GM23338 (cell line): ENCODE data around the gene SCO1. TPM values are rescaled to one million over a fixed set of nuclear protein-coding genes. Genes with fewer than 3 reads are reported as not detected.

Source experiments
- ATAC-seq: fragments of 200-7000 bp; cut with Tn5 transposase; 3 replicates; pipeline ENCODE4 v1.9.1; 2020
- DNase-seq: peaks from one replicate; pipeline ENCODE4 v3.0.0-alpha.2; 2015; ENCODE audit warnings: low spot score
- H2AFZ ChIP-seq: fragments of 200-600 bp; sonication (generic); 2 replicates; pipeline ENCODE4 v1.8.0; 2016; ENCODE audit warnings: antibody characterized with exemption, mild to moderate bottlenecking, moderate library complexity
- H3F3A ChIP-seq: fragments of 200-600 bp; sonication (generic); replicated peaks from 2 replicates; pipeline ENCODE4 v1.8.0; 2017; ENCODE audit warnings: antibody characterized with exemption, mixed run types, low read depth
- H3K27ac ChIP-seq: fragments of 200-600 bp; sonication (generic); 2 replicates; pipeline ENCODE4 v1.6.1; 2016; ENCODE audit warnings: low read depth
- H3K27me3 ChIP-seq: fragments of 200-600 bp; sonication (generic); 2 replicates; pipeline ENCODE4 v1.8.0; 2016; ENCODE audit warnings: mild to moderate bottlenecking, mixed run types, moderate library complexity; ENCODE audit not compliant: insufficient read depth
- H3K36me3 ChIP-seq: fragments of 200-600 bp; sonication (generic); 2 replicates; pipeline ENCODE4 v1.8.0; 2016; ENCODE audit warnings: mild to moderate bottlenecking; ENCODE audit not compliant: insufficient read depth
- H3K4me1 ChIP-seq: fragments of 200-600 bp; sonication (generic); 2 replicates; pipeline ENCODE4 v1.8.0; 2016; ENCODE audit warnings: mild to moderate bottlenecking, moderate library complexity; ENCODE audit not compliant: insufficient read depth
- H3K4me2 ChIP-seq: fragments of 200-600 bp; sonication (generic); 2 replicates; pipeline ENCODE4 v1.7.1; 2017; ENCODE audit warnings: mixed run types
- H3K4me3 ChIP-seq: fragments of 200-600 bp; sonication (generic); 2 replicates; pipeline ENCODE4 v1.6.1; 2016; ENCODE audit warnings: mixed run types
- H3K79me2 ChIP-seq: fragments of 200-600 bp; sonication (generic); replicated peaks from 2 replicates; pipeline ENCODE4 v1.8.0; 2017; ENCODE audit warnings: mild to moderate bottlenecking; ENCODE audit not compliant: insufficient read depth
- H3K9me2 ChIP-seq: fragments of 200-600 bp; sonication (generic); 2 replicates; pipeline ENCODE4 v1.8.0; 2017; ENCODE audit not compliant: insufficient read depth
- H4K20me1 ChIP-seq: fragments of 200-600 bp; sonication (generic); replicated peaks from 2 replicates; pipeline ENCODE4 v1.8.0; 2017; ENCODE audit warnings: mild to moderate bottlenecking; ENCODE audit not compliant: insufficient read depth
- H3K27ac Mint-ChIP-seq: 2 replicates; pipeline ENCODE4 v1.8.0; 2020; ENCODE audit warnings: inconsistent platforms, mild to moderate bottlenecking, moderate library complexity, mixed read lengths
- H3K27me3 Mint-ChIP-seq: 3 replicates; pipeline ENCODE4 v1.8.0; 2022; ENCODE audit warnings: low read depth, mild to moderate bottlenecking, moderate library complexity, mixed read lengths, inconsistent platforms; ENCODE audit not compliant: insufficient read depth, poor library complexity
- H3K36me3 Mint-ChIP-seq: 3 replicates; pipeline ENCODE4 v1.8.0; 2021; ENCODE audit warnings: low read depth, mild to moderate bottlenecking, inconsistent platforms, moderate library complexity, mixed read lengths
- H3K4me1 Mint-ChIP-seq: 3 replicates; pipeline ENCODE4 v1.8.0; 2020; ENCODE audit warnings: mild to moderate bottlenecking, inconsistent platforms, mixed read lengths
- H3K4me3 Mint-ChIP-seq: 3 replicates; pipeline ENCODE4 v1.8.0; 2021; ENCODE audit warnings: moderate library complexity, mild to moderate bottlenecking, inconsistent platforms, mixed read lengths
- H3K9me3 Mint-ChIP-seq: 3 replicates; pipeline ENCODE4 v1.8.0; 2020; ENCODE audit warnings: moderate library complexity, mild to moderate bottlenecking, inconsistent platforms, mixed read lengths
- CREB1 ChIP-seq: fragments of 250-450 bp; sonication (Bioruptor Pico); IDR thresholded peaks from 2 replicates; pipeline ENCODE4 v1.5.0; 2020; ENCODE audit warnings: low read depth, mild to moderate bottlenecking, moderate library complexity
- EZH2 ChIP-seq: fragments of 200-600 bp; sonication (generic); IDR thresholded peaks from one replicate; pipeline ENCODE4 v1.8.0; 2017; ENCODE audit warnings: antibody characterized with exemption, mild to moderate bottlenecking, low read depth; ENCODE audit not compliant: unreplicated experiment
- EZH2phosphoT487 ChIP-seq: fragments of 200-600 bp; sonication (generic); IDR thresholded peaks from one replicate; pipeline ENCODE4 v1.8.1; 2018; ENCODE audit warnings: antibody characterized with exemption; ENCODE audit not compliant: unreplicated experiment
- JUNB ChIP-seq: IDR thresholded peaks from one replicate; pipeline ENCODE4 v1.6.1; 2016; ENCODE audit warnings: antibody characterized with exemption; ENCODE audit not compliant: unreplicated experiment
- NANOG ChIP-seq: IDR thresholded peaks from 2 replicates; pipeline ENCODE4 v1.6.1; 2016; ENCODE audit warnings: antibody characterized with exemption, borderline replicate concordance
- POLR2AphosphoS5 ChIP-seq: IDR thresholded peaks from 2 replicates; pipeline ENCODE4 v1.6.1; 2016; ENCODE audit warnings: antibody characterized with exemption, low read depth
- STAT1 ChIP-seq: IDR thresholded peaks from one replicate; pipeline ENCODE4 v1.6.1; 2016; ENCODE audit warnings: antibody characterized with exemption; ENCODE audit not compliant: unreplicated experiment
- ZNF114 ChIP-seq: fragments of 250-450 bp; sonication (Bioruptor Pico); IDR thresholded peaks from 2 replicates; pipeline ENCODE4 v1.5.0; 2020; ENCODE audit warnings: mild to moderate bottlenecking, moderate library complexity
- ZNF331 ChIP-seq: fragments of 250-450 bp; sonication (Bioruptor Pico); IDR thresholded peaks from 2 replicates; pipeline ENCODE4 v1.5.0; 2020; ENCODE audit warnings: low read depth, mild to moderate bottlenecking, moderate library complexity
- polyA plus RNA-seq: library from polyadenylated mRNA; unstranded; fragments of >200 nt; fragmentation: Nextera tagmentation; extraction: Ambion mirVana; gene quantifications from 2 replicates; pipeline ENCODE4 v1.2.1, GENCODE V29; 2016
- total RNA-seq: library from RNA; depleted of rRNA; stranded (reverse); fragments of >200 nt; shearing (Covaris generic); gene quantifications from 2 replicates; pipeline ENCODE4 v1.2.3, GENCODE V29; 2014
- TF ChIP-seq, protein P1 (sequence below): IDR thresholded peaks from one replicate; pipeline ENCODE4 v1.6.1; 2018; ENCODE audit warnings: antibody characterized with exemption; ENCODE audit not compliant: unreplicated experiment
- TF ChIP-seq, protein P2 (sequence below), 2 experiments: fragments of 200-600 bp in 1 of 2; sonication (generic) in 1 of 2; conservative IDR thresholded peaks; 2 replicates each; pipeline versions ENCODE4 v1.5.1 to v1.6.1; 2016 to 2017; ENCODE audit warnings: antibody characterized with exemption in 2 of 2, low read depth in 2 of 2, mild to moderate bottlenecking in 2 of 2, moderate library complexity in 1 of 2
- TF ChIP-seq, protein P3 (sequence below): IDR thresholded peaks from 2 replicates; pipeline ENCODE4 v1.6.1; 2016; ENCODE audit warnings: antibody characterized with exemption

The SCO1 gene
- total and polyA plus RNA-seq, 2 experiments from 2014 or later, result 43.9 to 72.5 TPM

- TF ChIP-seq EZH2 (no peak), ZNF331 (no peak), ZNF114 (CRISPR knock-in tag) (no peak), NANOG (no peak), POLR2AphosphoS5 (no peak), JUNB (no peak)
- TF ChIP-seq, protein P1, sequence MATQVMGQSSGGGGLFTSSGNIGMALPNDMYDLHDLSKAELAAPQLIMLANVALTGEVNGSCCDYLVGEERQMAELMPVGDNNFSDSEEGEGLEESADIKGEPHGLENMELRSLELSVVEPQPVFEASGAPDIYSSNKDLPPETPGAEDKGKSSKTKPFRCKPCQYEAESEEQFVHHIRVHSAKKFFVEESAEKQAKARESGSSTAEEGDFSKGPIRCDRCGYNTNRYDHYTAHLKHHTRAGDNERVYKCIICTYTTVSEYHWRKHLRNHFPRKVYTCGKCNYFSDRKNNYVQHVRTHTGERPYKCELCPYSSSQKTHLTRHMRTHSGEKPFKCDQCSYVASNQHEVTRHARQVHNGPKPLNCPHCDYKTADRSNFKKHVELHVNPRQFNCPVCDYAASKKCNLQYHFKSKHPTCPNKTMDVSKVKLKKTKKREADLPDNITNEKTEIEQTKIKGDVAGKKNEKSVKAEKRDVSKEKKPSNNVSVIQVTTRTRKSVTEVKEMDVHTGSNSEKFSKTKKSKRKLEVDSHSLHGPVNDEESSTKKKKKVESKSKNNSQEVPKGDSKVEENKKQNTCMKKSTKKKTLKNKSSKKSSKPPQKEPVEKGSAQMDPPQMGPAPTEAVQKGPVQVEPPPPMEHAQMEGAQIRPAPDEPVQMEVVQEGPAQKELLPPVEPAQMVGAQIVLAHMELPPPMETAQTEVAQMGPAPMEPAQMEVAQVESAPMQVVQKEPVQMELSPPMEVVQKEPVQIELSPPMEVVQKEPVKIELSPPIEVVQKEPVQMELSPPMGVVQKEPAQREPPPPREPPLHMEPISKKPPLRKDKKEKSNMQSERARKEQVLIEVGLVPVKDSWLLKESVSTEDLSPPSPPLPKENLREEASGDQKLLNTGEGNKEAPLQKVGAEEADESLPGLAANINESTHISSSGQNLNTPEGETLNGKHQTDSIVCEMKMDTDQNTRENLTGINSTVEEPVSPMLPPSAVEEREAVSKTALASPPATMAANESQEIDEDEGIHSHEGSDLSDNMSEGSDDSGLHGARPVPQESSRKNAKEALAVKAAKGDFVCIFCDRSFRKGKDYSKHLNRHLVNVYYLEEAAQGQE, result no peak
- TF ChIP-seq, protein P2, sequence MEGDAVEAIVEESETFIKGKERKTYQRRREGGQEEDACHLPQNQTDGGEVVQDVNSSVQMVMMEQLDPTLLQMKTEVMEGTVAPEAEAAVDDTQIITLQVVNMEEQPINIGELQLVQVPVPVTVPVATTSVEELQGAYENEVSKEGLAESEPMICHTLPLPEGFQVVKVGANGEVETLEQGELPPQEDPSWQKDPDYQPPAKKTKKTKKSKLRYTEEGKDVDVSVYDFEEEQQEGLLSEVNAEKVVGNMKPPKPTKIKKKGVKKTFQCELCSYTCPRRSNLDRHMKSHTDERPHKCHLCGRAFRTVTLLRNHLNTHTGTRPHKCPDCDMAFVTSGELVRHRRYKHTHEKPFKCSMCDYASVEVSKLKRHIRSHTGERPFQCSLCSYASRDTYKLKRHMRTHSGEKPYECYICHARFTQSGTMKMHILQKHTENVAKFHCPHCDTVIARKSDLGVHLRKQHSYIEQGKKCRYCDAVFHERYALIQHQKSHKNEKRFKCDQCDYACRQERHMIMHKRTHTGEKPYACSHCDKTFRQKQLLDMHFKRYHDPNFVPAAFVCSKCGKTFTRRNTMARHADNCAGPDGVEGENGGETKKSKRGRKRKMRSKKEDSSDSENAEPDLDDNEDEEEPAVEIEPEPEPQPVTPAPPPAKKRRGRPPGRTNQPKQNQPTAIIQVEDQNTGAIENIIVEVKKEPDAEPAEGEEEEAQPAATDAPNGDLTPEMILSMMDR (conservative IDR thresholded peaks at IDR 0.05; ENCODE audit: low read depth in 2 of 2), result no peak
Observed at GRCh38 chr17:10668775-10669174, 28.6 kb downstream of the SCO1 start (continued).

- no peaks in the 10 kb centered on the region for H3K9me3 Mint-ChIP-seq
- no peaks in the 10 kb centered on the region for H3K36me3 Mint-ChIP-seq
- no peak overlapping the region for H3K4me3 Mint-ChIP-seq
- Histone ChIP-seq H3K9me2 (no peaks in the 10 kb centered on the region), H3K79me2 (no peaks in the 10 kb centered on the region), H3F3A (no peaks in the 10 kb centered on the region), H2AFZ (no peak overlapping the region), H4K20me1 (no peaks in the 10 kb centered on the region), H3K36me3 (no peaks in the 10 kb centered on the region), H3K4me1 (no peaks in the 10 kb centered on the region), H3K4me3 (no peak overlapping the region), H3K4me2 (no peak overlapping the region), H3K27me3 (no peaks in the 10 kb centered on the region), H3K27ac (no peak overlapping the region)
- H3K4me1 Mint-ChIP-seq, result no peaks in the 10 kb centered on the region
- no peak overlapping the region for H3K27ac Mint-ChIP-seq
- no peak for DNase-seq
- H3K27me3 Mint-ChIP-seq, result no peaks in the 10 kb centered on the region
- no peak for ATAC-seq
- TF ChIP-seq EZH2phosphoT487, result no peak
- no peak for TF ChIP-seq STAT1
- TF ChIP-seq CREB1 (CRISPR knock-in tag), result no peak
- TF ChIP-seq ZNF114 (CRISPR knock-in tag), result no peak
- TF ChIP-seq, protein P3, sequence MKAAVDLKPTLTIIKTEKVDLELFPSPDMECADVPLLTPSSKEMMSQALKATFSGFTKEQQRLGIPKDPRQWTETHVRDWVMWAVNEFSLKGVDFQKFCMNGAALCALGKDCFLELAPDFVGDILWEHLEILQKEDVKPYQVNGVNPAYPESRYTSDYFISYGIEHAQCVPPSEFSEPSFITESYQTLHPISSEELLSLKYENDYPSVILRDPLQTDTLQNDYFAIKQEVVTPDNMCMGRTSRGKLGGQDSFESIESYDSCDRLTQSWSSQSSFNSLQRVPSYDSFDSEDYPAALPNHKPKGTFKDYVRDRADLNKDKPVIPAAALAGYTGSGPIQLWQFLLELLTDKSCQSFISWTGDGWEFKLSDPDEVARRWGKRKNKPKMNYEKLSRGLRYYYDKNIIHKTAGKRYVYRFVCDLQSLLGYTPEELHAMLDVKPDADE, result no peak
- TF ChIP-seq, protein P2 (conservative IDR thresholded peaks at IDR 0.05; ENCODE audit: low read depth in 2 of 2), result no peak
- TF ChIP-seq JUNB, result no peak
- no peak for TF ChIP-seq POLR2AphosphoS5
- TF ChIP-seq EZH2, result no peak
- no peak for TF ChIP-seq NANOG
- no peak for TF ChIP-seq ZNF331
Observed at GRCh38 chr17:10666906-10667305, 30.4 kb downstream of the SCO1 start.
